HCT116 (cell line): ENCODE data around the gene AIF1L. TPM values are rescaled to one million over a fixed set of nuclear protein-coding genes. Genes with fewer than 3 reads are reported as not detected.

Experiments
- ATAC-seq: fragments of 200-7000 bp; cut with Tn5 transposase; 2 replicates; pipeline ENCODE4 v1.9.1; 2020; ENCODE audit warnings: mild to moderate bottlenecking, moderate library complexity
- BruUV-seq: library from RNA; stranded (reverse); fragments of 400-500 nt; replicated peaks from 2 replicates; lab custom pipeline; 2021; lab: Mats Ljungman, UMichigan
- CTCF ChIA-PET: fragments of 300-600 bp; sonication (Branson Sonifier 250); formaldehyde crosslinking; loops from one replicate; lab custom pipeline; 2021; ENCODE audit warnings: antibody characterized with exemption; lab: Charles Lee
- POLR2A ChIA-PET: fragments of 300-600, 350-600 bp; sonication (Branson Sonifier 250); formaldehyde crosslinking; loops from one replicate; lab custom pipeline; 2021; ENCODE audit warnings: antibody characterized with exemption; lab: Charles Lee
- RAD21 ChIA-PET, 2 experiments: fragments of 300-600 bp; sonication (Branson Sonifier 250); formaldehyde crosslinking; loops; one replicate each; lab custom pipeline; 2023; ENCODE audit warnings: low total read pairs in 2 of 2; ENCODE audit not compliant: uncharacterized antibody in 2 of 2, unreplicated experiment in 2 of 2, low non-redundant PET in 1 of 2; lab: Charles Lee
- DNase-seq: peaks from one replicate; pipeline ENCODE4 v3.0.0-alpha.2; 2010; ENCODE audit warnings: low read depth, low spot score
- H2AFZ ChIP-seq: fragments of 200-600 bp; shearing (Covaris generic), sonication (generic); 2 replicates; pipeline ENCODE4 v1.6.1; 2017; ENCODE audit warnings: low read depth, mixed run types, mixed read lengths, antibody characterized with exemption, low read length; ENCODE audit not compliant: poor library complexity, severe bottlenecking
- H3K27ac ChIP-seq: 2 replicates; pipeline ENCODE4 v1.5.1; 2012; ENCODE audit warnings: low read depth, low read length
- H3K27me3 ChIP-seq: fragments of 200-600 bp; sonication (generic); 2 replicates; pipeline ENCODE4 v1.6.1; 2016; ENCODE audit warnings: mixed run types, low read length, mixed read lengths; ENCODE audit not compliant: insufficient read depth
- H3K36me3 ChIP-seq, 2 experiments: fragments of 200-500 bp in 1 of 2; fragments of 200-600 bp in 1 of 2; sonication (Bioruptor generic) in 1 of 2; sonication (generic) in 1 of 2; 2 replicates each; pipeline versions ENCODE4 v1.5.1 to v1.6.1; 2014 to 2016; ENCODE audit warnings: low read length in 2 of 2, inconsistent platforms in 1 of 2, mixed read lengths in 1 of 2, mixed run types in 1 of 2; ENCODE audit not compliant: insufficient read depth in 2 of 2, control insufficient read depth in 1 of 2
- H3K4me1 ChIP-seq, 2 experiments: fragments of 200-600 bp in 1 of 2; sonication (generic) in 1 of 2; 2 replicates each; pipeline versions ENCODE4 v1.5.1 to v1.6.1; 2012 to 2017; ENCODE audit warnings: low read length in 2 of 2, inconsistent platforms in 1 of 2, mild to moderate bottlenecking in 1 of 2, mixed read lengths in 1 of 2, mixed run types in 1 of 2, moderate library complexity in 1 of 2; ENCODE audit not compliant: insufficient read depth in 2 of 2, control insufficient read depth in 1 of 2
- H3K4me2 ChIP-seq: fragments of 200-600 bp; sonication (generic); 2 replicates; pipeline ENCODE4 v1.6.1; 2017; ENCODE audit warnings: mixed run types, low read length, mixed read lengths
- H3K4me3 ChIP-seq, 2 experiments: fragments of 200-600 bp in 1 of 2; sonication (generic) in 1 of 2; replicated peaks in 1 of 2; 2 replicates each; pipeline ENCODE4 v1.5.1; 2011 to 2016; ENCODE audit warnings: low read length in 2 of 2, control low read depth in 1 of 2, low read depth in 1 of 2, mild to moderate bottlenecking in 1 of 2, mixed read lengths in 1 of 2, mixed run types in 1 of 2
- H3K79me2 ChIP-seq: fragments of 200-600 bp; sonication (generic); 2 replicates; pipeline ENCODE4 v1.6.1; 2017; ENCODE audit warnings: mild to moderate bottlenecking, mixed run types, low read length, moderate library complexity, mixed read lengths; ENCODE audit not compliant: insufficient read depth
- H3K9ac ChIP-seq: fragments of 200-600 bp; sonication (generic); 2 replicates; pipeline ENCODE4 v1.6.1; 2016; ENCODE audit warnings: low read length, mixed read lengths
- H3K9me2 ChIP-seq: fragments of 200-600 bp; sonication (generic), shearing (Covaris generic); 2 replicates; pipeline ENCODE4 v1.6.1; 2017; ENCODE audit warnings: mixed run types, mild to moderate bottlenecking, moderate library complexity; ENCODE audit not compliant: insufficient read depth
- H3K9me3 ChIP-seq, 2 experiments: fragments of 200-500 bp in 1 of 2; fragments of 200-600 bp in 1 of 2; sonication (Bioruptor generic) in 1 of 2; sonication (generic) in 1 of 2; 2 replicates each; pipeline ENCODE4 v1.6.1; 2014 to 2017; ENCODE audit warnings: low read length in 2 of 2, mixed read lengths in 2 of 2, inconsistent platforms in 1 of 2, low read depth in 1 of 2, mild to moderate bottlenecking in 1 of 2, mixed run types in 1 of 2, moderate library complexity in 1 of 2; ENCODE audit not compliant: control insufficient read depth in 1 of 2, insufficient read depth in 1 of 2
- H4K20me1 ChIP-seq: fragments of 200-600 bp; sonication (generic), shearing (Covaris generic); 2 replicates; pipeline ENCODE4 v1.6.1; 2017; ENCODE audit warnings: mixed run types, mild to moderate bottlenecking, moderate library complexity; ENCODE audit not compliant: insufficient read depth
- ATF3 ChIP-seq: IDR thresholded peaks from 2 replicates; pipeline ENCODE4 v1.6.1; 2012
- CBX3 ChIP-seq: IDR thresholded peaks from 2 replicates; pipeline ENCODE4 v1.6.1; 2012; ENCODE audit warnings: low read depth
- CEBPB ChIP-seq: IDR thresholded peaks from 2 replicates; pipeline ENCODE4 v1.6.1; 2012; ENCODE audit warnings: low read depth
- ELF1 ChIP-seq: IDR thresholded peaks from 2 replicates; pipeline ENCODE4 v1.6.1; 2012; ENCODE audit warnings: low read depth, borderline replicate concordance
- JUND ChIP-seq: IDR thresholded peaks from 2 replicates; pipeline ENCODE4 v1.6.1; 2012
- POLR2A ChIP-seq: IDR thresholded peaks from 2 replicates; pipeline ENCODE4 v1.7.0; 2011; ENCODE audit warnings: borderline replicate concordance; ENCODE audit not compliant: insufficient read depth, insufficient read length; ENCODE audit errors: extremely low read depth
- RAD21 ChIP-seq: IDR thresholded peaks from 2 replicates; pipeline ENCODE4 v1.6.1; 2012; ENCODE audit warnings: low read depth, mild to moderate bottlenecking
- SIN3A ChIP-seq: IDR thresholded peaks from 2 replicates; pipeline ENCODE4 v1.6.1; 2012; ENCODE audit warnings: low read depth
- TCF7L2 ChIP-seq: IDR thresholded peaks from 2 replicates; pipeline ENCODE4 v1.7.0; 2011; ENCODE audit warnings: borderline replicate concordance, inconsistent platforms; ENCODE audit not compliant: insufficient read depth, insufficient read length; ENCODE audit errors: extremely low read depth
- YY1 ChIP-seq: IDR thresholded peaks from 2 replicates; pipeline ENCODE4 v1.6.1; 2011; ENCODE audit warnings: low read length, low read depth, moderate library complexity, mild to moderate bottlenecking; ENCODE audit not compliant: insufficient replicate concordance; ENCODE audit errors: extremely low read depth
- ZNF274 ChIP-seq: fragments of 200-500 bp; sonication (Bioruptor generic); IDR thresholded peaks from 2 replicates; pipeline ENCODE4 v1.6.1; 2014; ENCODE audit warnings: mild to moderate bottlenecking, low read depth, low read length, inconsistent platforms
- intact Hi-C: fragments of 100-400 bp; cut with micrococcal nuclease; formaldehyde crosslinking; loops from 2 replicates; pipeline ENCODE4 v1.10.0; 2022
- total RNA-seq: library from RNA; stranded (reverse); gene quantifications from one replicate; pipeline ENCODE4 v1.2.1, GENCODE V29; 2021; ENCODE audit not compliant: unreplicated experiment
- TF ChIP-seq, protein P1 (sequence below): IDR thresholded peaks from 2 replicates; pipeline ENCODE4 v1.6.1; 2012; ENCODE audit warnings: low read depth
- TF ChIP-seq, protein P2 (sequence below), 3 experiments: fragments of 200-600 bp in 1 of 3; sonication (generic) in 1 of 3; IDR thresholded peaks in 2 of 3; conservative IDR thresholded peaks in 1 of 3; 2 replicates each; pipeline ENCODE4 v1.5.1; 2012 to 2017; ENCODE audit warnings: low read depth in 2 of 3, low read length in 2 of 3, antibody characterized with exemption in 1 of 3, borderline replicate concordance in 1 of 3, control low read depth in 1 of 3, mild to moderate bottlenecking in 1 of 3, mixed read lengths in 1 of 3, mixed run types in 1 of 3, moderate library complexity in 1 of 3; ENCODE audit not compliant: insufficient read depth in 1 of 3

The AIF1L gene
- total RNA-seq, 1 experiment from 2014 or later, result 34.0 TPM

DNA sequence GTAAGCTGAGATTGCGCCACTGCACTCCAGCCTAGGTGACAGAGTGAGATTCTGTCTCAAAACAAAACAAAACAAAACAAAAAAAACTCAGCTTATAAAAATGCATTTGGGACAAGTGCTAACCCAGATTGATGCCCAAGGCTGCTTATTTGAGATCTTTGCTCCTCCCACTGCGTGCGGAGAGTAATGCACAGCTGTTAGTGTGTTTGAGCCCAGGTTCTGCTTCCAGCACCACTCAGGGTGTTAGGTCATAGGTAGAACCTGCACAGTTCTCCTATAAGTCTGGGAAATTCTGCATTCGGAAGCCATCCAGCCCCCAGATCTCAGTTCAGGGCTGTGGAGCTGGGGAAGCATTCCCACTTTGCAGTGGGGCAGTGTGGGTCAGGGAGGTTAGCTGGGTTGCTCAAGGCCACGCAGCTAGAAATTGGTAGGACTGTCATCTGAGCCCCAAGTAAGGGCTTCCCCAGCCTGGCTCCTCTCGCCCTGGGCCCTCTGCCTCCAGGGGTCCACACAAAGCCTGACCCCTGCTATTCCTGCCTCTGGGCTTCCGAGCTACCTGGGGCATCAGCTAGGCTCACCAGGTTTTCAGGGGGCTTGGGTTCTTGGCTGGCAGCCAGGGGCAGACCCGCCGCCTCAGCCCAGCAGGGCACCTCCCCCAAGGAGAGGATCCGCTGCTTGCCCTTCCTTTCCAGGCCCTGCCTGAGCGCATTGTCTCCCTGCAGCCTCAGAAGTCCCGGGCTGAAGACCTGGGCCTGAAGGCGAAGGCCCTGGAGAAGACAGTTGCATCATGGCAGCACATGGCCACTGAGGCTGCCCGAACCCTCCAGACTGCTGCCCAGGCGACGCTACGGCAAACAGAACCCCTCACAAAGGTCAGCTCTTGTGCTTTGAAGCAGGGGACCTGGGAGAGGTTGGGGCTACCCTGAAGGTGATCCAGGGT, 17.6 kb upstream of the AIF1L start:
- Histone ChIP-seq H3K36me3 (no peaks in the 10 kb centered on the region), H3K4me1 (peaks cover 11 to 15% of the 10 kb centered on the region in 2 experiments), H2AFZ (no peak overlapping the region), H3K4me3 (no peak overlapping the region), H4K20me1 (no peaks in the 10 kb centered on the region), H3K9ac (no peak overlapping the region), H3K4me2 (no peak overlapping the region), H3K9me2 (no peaks in the 10 kb centered on the region), H3K27ac (no peak overlapping the region), H3K27me3 (no peaks in the 10 kb centered on the region), H3K9me3 (no peaks in the 10 kb centered on the region), H3K79me2 (no peaks in the 10 kb centered on the region)
- ATAC-seq (no peak), DNase-seq (no peak)
- CTCF ChIA-PET, result no interaction called here
- BruUV-seq, result no TSS peak
- intact Hi-C loops, result no loop called here
- RAD21 ChIA-PET, result no interaction called here
- no peak for TF ChIP-seq RAD21
- no peak for TF ChIP-seq CBX3
- TF ChIP-seq, protein P1, sequence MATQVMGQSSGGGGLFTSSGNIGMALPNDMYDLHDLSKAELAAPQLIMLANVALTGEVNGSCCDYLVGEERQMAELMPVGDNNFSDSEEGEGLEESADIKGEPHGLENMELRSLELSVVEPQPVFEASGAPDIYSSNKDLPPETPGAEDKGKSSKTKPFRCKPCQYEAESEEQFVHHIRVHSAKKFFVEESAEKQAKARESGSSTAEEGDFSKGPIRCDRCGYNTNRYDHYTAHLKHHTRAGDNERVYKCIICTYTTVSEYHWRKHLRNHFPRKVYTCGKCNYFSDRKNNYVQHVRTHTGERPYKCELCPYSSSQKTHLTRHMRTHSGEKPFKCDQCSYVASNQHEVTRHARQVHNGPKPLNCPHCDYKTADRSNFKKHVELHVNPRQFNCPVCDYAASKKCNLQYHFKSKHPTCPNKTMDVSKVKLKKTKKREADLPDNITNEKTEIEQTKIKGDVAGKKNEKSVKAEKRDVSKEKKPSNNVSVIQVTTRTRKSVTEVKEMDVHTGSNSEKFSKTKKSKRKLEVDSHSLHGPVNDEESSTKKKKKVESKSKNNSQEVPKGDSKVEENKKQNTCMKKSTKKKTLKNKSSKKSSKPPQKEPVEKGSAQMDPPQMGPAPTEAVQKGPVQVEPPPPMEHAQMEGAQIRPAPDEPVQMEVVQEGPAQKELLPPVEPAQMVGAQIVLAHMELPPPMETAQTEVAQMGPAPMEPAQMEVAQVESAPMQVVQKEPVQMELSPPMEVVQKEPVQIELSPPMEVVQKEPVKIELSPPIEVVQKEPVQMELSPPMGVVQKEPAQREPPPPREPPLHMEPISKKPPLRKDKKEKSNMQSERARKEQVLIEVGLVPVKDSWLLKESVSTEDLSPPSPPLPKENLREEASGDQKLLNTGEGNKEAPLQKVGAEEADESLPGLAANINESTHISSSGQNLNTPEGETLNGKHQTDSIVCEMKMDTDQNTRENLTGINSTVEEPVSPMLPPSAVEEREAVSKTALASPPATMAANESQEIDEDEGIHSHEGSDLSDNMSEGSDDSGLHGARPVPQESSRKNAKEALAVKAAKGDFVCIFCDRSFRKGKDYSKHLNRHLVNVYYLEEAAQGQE, result no peak
- TF ChIP-seq SIN3A, result no peak
- TF ChIP-seq YY1, result no peak
- TF ChIP-seq TCF7L2, result no peak
- no peak for TF ChIP-seq POLR2A
- TF ChIP-seq JUND, result no peak
- TF ChIP-seq, protein P2, sequence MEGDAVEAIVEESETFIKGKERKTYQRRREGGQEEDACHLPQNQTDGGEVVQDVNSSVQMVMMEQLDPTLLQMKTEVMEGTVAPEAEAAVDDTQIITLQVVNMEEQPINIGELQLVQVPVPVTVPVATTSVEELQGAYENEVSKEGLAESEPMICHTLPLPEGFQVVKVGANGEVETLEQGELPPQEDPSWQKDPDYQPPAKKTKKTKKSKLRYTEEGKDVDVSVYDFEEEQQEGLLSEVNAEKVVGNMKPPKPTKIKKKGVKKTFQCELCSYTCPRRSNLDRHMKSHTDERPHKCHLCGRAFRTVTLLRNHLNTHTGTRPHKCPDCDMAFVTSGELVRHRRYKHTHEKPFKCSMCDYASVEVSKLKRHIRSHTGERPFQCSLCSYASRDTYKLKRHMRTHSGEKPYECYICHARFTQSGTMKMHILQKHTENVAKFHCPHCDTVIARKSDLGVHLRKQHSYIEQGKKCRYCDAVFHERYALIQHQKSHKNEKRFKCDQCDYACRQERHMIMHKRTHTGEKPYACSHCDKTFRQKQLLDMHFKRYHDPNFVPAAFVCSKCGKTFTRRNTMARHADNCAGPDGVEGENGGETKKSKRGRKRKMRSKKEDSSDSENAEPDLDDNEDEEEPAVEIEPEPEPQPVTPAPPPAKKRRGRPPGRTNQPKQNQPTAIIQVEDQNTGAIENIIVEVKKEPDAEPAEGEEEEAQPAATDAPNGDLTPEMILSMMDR (IDR thresholded peaks at IDR 0.05 in 2 of 3, conservative IDR thresholded peaks at IDR 0.05 in 1 of 3; ENCODE audit: borderline replicate concordance in 1 of 3, insufficient read depth in 1 of 3, low read depth in 2 of 3, low read length in 2 of 3), result no peak
- TF ChIP-seq ATF3, result no peak
- no peak for TF ChIP-seq CEBPB
- TF ChIP-seq ELF1, result no peak
- no peak for TF ChIP-seq ZNF274
- POLR2A ChIA-PET, result no interaction called here
